CD4-positive, alpha-beta T cell treated with Interleukin-21 for 1 hour (primary cell): ENCODE results near the gene TTC28.
"Not testable (repeated sequence)": the region's sequence is repeated elsewhere in the genome, so short reads cannot be mapped to it uniquely, and the experiment has no call there.

Source experiments
- DNase-seq: peaks from one replicate; pipeline ENCODE4 v3.0.0-alpha.2; 2020

The TTC28 gene

GRCh38 chr22:28480000-28480715, 199.5 kb downstream of the TTC28 start:
- no peak for DNase-seq

- no peak for DNase-seq
Observed at GRCh38 chr22:28478564-28478963, 201.1 kb downstream of the TTC28 start.

GRCh38 chr22:28477556-28477955, 202.1 kb downstream of the TTC28 start:
- DNase-seq, result no peak

DNA sequence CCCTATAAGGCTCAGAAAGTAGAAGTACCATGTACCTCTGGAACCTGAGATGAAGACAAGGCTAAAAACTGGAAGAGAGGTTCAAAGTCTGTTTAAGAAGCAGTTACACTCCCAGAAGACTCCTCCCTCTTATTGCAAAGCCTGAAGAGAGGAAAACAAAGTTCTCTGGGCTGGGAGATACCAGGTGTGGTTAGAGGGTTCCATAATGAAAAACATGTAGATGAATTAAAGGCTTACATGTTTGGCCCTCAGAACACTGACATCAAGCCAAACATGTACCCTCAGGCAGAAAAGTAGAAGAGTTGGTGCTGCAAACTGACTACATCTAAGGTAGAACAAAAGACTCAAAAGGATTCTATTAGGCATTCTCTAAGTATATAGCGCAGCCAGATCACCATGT, 205.3 kb downstream of the TTC28 start:
- DNase-seq, result no peak

GRCh38 chr22:28473258-28473657, 206.4 kb downstream of the TTC28 start:
- DNase-seq, result no peak

- DNase-seq, result not testable (repeated sequence)
Observed at GRCh38 chr22:28467055-28467454, 212.6 kb downstream of the TTC28 start.

DNA sequence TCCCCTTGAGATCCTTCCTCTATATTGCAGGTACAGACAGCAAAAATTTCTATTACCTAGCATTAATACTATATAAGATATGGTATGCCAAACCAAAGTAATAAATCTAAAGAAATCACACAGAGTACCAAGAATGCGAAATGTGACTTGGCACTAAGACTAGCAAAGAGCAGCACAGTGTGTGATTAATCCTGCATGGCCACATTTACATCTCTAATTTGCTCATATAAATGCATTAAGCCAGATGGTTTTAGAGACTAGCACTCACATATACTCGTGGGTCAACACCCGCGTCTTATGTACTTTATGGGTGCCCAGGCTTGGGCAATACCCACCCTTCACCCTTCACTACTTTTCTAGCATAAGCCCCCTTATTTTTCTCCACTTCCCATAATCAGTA, 213.2 kb downstream of the TTC28 start:
- no peak for DNase-seq

GRCh38 chr22:28465841-28466240, 213.8 kb downstream of the TTC28 start:
- DNase-seq, result no peak

- no peak for DNase-seq
Observed at GRCh38 chr22:28464127-28464526, 215.5 kb downstream of the TTC28 start.

DNA sequence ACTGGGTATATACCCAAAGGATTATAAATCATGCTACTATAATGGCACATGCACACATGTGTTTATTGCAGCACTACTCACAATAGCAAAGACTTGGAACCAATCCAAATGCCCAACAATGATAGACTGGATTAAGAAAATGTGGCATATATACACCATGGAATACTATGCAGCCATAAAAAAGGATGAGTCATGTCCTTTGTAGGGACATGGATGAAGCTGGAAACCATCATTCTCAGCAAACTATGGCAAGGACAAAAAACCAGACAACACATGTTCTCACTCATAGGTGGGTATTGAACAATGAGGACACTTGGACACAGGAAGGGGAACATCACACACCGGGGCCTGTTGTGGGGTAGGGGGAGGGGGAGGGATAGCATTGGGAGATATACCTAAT, 216.2 kb downstream of the TTC28 start:
- not testable (repeated sequence) for DNase-seq

- DNase-seq, result no peak
Observed at GRCh38 chr22:28462901-28463300, 216.7 kb downstream of the TTC28 start.

- no peak for DNase-seq
Observed at GRCh38 chr22:28462041-28462440, 217.6 kb downstream of the TTC28 start.

DNA sequence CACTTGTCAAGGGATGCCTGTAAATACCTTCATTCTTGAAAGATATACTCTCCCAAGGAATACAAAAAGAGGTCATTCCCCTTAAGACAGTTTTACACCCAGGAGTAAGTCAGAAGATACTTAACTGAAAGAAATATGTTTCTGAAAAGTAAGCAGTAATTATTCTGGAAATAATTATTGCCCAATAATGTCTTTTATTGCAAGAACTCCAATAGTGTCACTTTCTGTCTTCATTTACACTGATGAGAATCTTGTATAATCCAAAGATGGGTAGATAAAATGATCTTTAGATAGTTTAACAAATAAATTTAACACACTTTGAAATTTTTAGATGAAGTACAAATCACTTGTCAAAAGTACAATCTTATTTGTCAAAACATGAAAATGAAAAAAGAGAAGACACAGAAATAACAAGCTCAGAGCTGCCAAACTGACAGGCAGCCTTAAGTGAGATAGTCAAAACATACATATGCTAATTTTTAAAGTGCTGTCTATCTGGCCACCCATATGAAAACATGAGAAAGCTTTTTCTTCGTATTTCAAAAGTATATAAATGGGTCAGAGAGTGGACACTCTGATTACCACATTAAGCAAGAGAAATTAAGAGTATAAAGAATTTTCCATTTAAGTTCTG, 225.1 kb downstream of the TTC28 start:
- DNase-seq, result no peak

GRCh38 chr22:28450109-28450508, 229.5 kb downstream of the TTC28 start:
- DNase-seq, result no peak

DNA sequence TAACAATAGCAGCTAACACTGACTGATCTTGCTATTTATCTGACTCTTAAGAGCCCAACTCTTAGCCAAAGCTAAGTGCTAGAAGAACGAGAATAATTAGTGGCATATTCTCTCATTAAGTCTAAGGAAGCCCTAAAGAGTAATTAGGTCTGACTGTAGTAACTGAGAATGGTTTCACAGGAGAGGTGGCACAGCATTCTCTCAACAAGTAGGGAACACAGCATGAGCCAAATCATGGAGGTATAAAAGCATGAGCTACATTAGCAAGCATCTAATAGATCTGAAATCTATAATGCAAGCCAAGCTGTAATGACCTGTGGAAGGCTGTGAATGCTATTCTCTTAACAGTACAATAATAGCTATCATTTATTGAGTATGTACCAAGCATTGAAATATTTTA, 230.6 kb downstream of the TTC28 start:
- no peak for DNase-seq

DNA sequence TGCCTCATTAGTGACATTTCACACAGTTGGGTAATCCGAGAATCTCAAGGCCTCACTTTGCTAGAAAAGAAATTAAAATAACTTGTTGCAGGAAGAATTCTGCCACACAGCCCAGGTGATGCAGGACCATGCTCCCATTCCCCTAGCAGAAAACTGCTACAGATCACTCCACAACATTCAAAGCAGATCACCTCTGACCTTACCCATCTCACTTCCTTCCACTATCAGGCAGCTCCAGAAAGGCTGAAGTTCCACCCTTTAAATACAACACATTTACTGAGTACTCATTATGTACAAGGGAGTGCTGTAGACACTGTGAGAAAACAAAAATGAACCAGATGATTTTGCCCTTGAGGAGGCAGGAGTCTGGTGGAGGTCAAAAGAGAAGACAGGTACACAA, 231.0 kb downstream of the TTC28 start:
- no peak for DNase-seq

DNA sequence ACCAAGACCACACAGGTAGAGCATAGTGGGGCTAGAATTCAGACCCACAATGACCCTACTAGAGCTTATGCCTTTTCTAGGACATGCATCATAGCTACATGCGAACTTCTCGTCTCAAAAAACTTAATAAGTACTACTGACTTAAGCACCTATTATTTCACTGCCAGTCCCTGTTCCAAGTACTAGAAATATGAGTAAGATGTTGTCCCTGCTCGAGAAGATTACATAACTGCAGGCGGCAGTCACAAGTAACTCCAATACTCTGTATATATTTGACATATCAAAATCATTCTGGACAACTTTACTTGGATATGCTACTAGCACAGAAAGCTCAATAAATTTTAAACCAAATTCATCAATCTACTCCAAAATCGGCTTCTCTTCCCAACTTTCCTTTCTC, 235.0 kb downstream of the TTC28 start:
- no peak for DNase-seq

DNA sequence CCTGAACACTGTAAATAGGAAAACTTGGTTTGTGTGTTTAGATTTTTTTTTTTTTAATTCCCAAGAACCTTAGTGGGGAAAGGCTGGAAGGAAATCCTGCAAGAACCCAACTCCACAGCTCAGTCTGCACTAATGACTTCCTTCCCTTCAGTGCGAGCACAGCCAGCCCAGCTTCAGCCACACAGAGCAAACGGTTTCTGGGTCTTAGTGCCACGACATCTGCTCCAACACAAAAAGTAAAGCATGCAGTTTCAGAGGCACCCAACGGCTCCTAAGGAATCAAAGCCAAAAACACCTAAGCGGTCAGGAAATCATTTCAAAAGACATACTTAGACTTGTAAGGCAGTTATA, 236.1 kb downstream of the TTC28 start:
- peak; percentile 7 for DNase-seq

- DNase-seq, result no peak
Observed at GRCh38 chr22:28442711-28443525, 236.7 kb downstream of the TTC28 start.

GRCh38 chr22:28442264-28442710, 237.4 kb downstream of the TTC28 start:
- DNase-seq, result peak; percentile 41

GRCh38 chr22:28441720-28442263, 237.8 kb downstream of the TTC28 start:
- no peak for DNase-seq

DNA sequence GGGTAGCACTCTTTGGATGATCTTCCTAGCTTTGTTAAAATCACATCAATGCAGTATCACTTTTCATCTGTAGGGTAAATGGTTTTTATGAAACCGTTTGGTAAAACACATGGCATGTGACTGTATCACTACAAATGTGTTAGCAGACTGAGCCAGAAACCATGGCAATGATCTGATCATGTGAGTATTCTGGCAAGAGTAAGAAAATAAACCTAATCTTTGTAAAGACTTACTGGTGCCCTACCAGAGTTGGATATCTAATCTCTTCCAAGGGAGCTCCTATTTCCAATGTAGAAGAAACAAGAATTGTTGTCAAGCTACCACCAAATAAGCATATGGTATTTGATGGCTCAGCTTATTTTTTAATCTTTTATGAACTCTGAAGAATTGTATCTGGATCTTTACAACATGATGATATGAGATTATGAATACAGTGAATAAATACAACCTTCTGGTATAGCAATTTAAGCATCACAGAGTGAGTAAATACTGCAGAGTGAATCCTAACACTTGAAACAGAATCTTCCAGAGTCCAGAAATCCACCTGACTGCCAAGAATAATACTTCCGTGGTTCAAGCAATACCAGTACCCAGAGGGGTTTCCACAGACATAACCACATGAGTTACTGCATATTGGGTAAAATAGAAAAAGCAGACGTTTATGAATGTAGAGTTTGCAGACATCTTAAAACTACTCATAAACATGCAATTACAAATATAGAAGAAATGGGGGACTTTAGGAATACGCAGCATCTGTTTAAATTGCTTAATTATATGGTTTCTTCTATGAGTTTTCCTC, 238.8 kb downstream of the TTC28 start:
- no peak for DNase-seq
